Peyer's patch (tissue), 4 donors: ENCODE data around the gene LAMB1.

Experiments
- CTCF ChIP-seq, 6 experiments: fragments of 450-650 bp in 4 of 6; fragments of 200-600 bp in 2 of 6; sonication (generic) in 1 of 6; IDR thresholded peaks; one replicate each; pipeline ENCODE4 v1.5.1; 2017 to 2019; ENCODE audit warnings: antibody characterized with exemption in 6 of 6, mild to moderate bottlenecking in 3 of 6, moderate library complexity in 1 of 6
- POLR2A ChIP-seq, 2 donors: fragments of 450-650 bp; IDR thresholded peaks; one replicate each; pipeline ENCODE4 v1.5.1; 2017; ENCODE audit warnings: antibody characterized with exemption in 2 of 2, mild to moderate bottlenecking in 2 of 2, moderate library complexity in 2 of 2

GRCh38 chr7:107909445-107909844, 93.5 kb downstream of the LAMB1 start:
- no peak for TF ChIP-seq CTCF (IDR thresholded peaks at IDR 0.05)
- TF ChIP-seq POLR2A (IDR thresholded peaks at IDR 0.05): no peak
